GM18505 (cell line): ENCODE measurements around the gene BCL11B.

Experiments
- ATAC-seq: cut with Tn5 transposase; IDR thresholded peaks from one replicate; pipeline ENCODE4 v1.9.1; 2021; ENCODE audit not compliant: unreplicated experiment
- POLR2A ChIP-seq: IDR thresholded peaks from 4 replicates; pipeline ENCODE4 v1.6.1; 2011; ENCODE audit warnings: borderline replicate concordance; ENCODE audit not compliant: insufficient read depth, insufficient read length; ENCODE audit errors: extremely low read depth

BCL11B gene

GRCh38 chr14:99237288-99237687, 34.7 kb downstream of the BCL11B start:
- no peak for TF ChIP-seq POLR2A
- no peak for ATAC-seq

- no peak for TF ChIP-seq POLR2A
These were observed 35.4 kb downstream of the BCL11B start for GRCh38 chr14:99236386-99237138.

GRCh38 chr14:99235582-99236320, 36.2 kb downstream of the BCL11B start:
- ATAC-seq: no peak
- no peak for TF ChIP-seq POLR2A

More at GRCh38 chr14:99236386-99237138, 35.4 kb downstream of the BCL11B start:
- ATAC-seq: no peak

GRCh38 chr14:99234961-99235571, 36.9 kb downstream of the BCL11B start:
- ATAC-seq: no peak
- no peak for TF ChIP-seq POLR2A

- ATAC-seq: no peak
- no peak for TF ChIP-seq POLR2A
These were observed 37.6 kb downstream of the BCL11B start for GRCh38 chr14:99234355-99234754.

GRCh38 chr14:99233222-99234035, 38.6 kb downstream of the BCL11B start:
- no peak for TF ChIP-seq POLR2A

GRCh38 chr14:99232714-99233214, 39.2 kb downstream of the BCL11B start:
- no peak for TF ChIP-seq POLR2A
- ATAC-seq: no peak

More at GRCh38 chr14:99233222-99234035, 38.6 kb downstream of the BCL11B start:
- ATAC-seq: no peak

- no peak for ATAC-seq
- TF ChIP-seq POLR2A: no peak
These were observed 39.9 kb downstream of the BCL11B start for GRCh38 chr14:99231850-99232713.

- TF ChIP-seq POLR2A: no peak
- ATAC-seq: no peak
These were observed 40.7 kb downstream of the BCL11B start for GRCh38 chr14:99231161-99231849.

GRCh38 chr14:99230208-99231151, 41.5 kb downstream of the BCL11B start:
- no peak for TF ChIP-seq POLR2A
- ATAC-seq: no peak
